Globus pallidus (tissue), 1 donor: Measurements from ENCODE around the gene IZUMO2.

Experiments
- DNase-seq: peaks from one replicate; pipeline ENCODE4 v3.0.0-alpha.2; 2015; ENCODE audit warnings: low spot score

Gene IZUMO2

DNA sequence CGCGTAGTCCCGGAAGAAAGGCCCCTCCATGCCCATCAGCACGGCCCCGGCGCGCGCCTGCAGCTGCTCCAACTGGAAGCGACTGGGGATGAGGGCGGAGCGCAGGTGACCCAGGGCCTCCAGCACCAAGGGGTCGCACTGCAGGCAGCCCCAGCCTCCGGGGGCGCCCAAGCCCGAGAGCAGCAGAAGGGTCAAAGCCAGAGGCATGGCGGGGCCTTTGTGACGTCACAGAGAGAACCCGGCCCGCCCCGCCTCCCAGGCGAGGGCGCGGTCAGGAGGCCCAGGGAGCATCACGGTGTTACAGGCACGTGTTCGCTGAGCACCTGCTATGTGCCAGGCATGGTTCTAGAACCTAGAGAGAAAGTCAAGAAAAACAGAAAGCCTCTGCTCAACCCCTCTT, at the start of gene IZUMO2:
TSS of gene IZUMO2 (minus strand) at position 294 of the 400 bp plus-strand sequence. CDS start at position 207, 87 bp downstream.
- no peak for DNase-seq

DNA sequence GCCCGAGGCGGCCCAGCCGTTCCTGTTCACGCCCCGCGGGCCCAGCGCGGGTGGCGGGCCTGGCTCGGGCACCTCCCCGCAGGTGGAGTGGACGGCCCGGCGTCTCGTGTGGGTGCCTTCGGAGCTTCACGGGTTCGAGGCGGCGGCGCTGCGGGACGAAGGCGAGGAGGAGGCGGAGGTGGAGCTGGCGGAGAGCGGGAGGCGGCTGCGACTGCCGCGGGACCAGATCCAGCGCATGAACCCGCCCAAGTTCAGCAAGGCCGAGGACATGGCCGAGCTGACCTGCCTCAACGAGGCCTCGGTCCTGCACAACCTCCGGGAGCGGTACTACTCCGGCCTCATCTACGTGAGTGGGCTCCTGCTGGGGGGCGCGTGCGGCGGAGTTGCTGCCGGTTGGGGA, 47.3 kb upstream of the IZUMO2 start:
- no peak for DNase-seq

DNA sequence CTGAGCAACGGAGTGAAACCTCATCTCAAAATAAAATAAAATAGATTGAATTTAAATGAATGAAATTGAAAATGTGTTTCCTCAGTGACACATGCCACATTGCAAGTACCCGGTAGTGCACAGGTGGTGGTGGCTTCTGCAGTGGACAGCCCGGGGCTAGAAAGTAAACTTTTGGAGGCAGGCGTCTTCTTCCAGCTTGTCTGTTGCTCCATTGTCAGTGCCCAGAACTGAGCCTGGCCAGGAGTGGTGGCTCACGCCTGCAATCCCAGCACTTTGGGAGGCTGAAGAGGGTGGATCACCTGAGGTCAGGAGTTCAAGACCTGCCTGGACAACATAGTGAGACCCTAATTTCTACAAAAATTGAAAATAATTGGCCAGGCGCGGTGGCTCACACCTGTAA, 46.0 kb upstream of the IZUMO2 start:
- no peak for DNase-seq

DNA sequence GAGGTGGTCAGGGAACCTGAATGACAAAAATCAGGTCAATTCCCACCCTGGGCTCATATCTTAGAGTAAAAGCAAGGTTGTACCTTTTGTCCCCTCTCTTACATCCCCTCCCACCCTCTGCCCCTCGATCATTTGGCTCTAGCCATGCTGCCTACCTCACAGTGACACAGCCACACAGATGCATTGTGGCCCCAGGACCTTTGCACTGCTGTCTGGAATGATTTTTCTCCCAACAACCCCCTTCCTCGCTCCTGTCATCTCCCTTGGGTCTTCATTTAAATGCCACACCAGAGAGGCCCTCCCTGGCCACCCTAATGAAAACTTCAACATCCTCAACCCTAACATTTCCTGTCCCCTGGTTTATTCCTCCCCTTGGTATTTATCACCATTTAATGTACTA, 44.6 kb upstream of the IZUMO2 start:
- no peak for DNase-seq

DNA sequence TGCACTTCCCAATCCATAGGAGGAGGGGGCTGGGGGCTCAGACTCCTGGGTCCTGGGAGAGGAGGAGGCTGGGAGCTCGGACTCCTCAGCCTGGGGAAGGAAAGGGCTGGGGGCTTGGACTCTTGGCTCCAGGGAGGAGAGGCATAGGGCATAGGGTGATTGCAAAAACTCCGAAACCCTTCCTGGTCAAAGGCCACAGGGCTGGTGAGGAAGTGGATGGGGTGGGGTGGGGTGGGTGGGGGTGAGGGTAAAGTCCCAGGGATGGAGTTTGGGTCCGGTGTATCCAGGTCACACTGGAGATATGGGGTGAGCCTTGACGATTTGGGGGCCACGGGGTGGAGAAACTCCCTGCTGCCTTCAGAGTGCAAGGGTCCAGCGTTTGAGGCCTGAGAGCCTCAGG, 43.1 kb upstream of the IZUMO2 start:
- DNase-seq: no peak

DNA sequence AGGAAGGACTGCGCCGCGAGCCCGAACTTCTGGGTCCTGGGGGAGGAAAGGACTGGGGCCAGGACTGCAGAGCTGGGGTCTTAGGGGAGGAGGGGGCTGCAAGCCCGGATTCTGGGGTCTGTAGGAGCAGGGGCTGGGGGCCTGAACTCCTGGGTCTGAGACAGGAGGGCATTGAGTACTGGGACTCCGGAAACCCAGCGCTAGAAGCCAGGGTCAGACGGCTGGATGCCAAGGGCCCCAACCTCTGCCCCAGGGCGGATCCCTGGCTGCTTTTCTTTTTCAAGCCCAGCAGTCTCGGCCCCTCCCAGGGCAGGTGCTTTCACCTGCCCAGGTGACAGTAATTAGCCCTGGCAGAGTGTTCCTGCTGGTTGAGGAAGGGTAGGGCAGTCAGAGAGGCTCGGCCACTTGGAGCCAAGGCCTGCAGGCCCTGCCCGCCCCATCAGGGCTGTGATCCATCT, 42.6 kb upstream of the IZUMO2 start:
- no peak for DNase-seq

DNA sequence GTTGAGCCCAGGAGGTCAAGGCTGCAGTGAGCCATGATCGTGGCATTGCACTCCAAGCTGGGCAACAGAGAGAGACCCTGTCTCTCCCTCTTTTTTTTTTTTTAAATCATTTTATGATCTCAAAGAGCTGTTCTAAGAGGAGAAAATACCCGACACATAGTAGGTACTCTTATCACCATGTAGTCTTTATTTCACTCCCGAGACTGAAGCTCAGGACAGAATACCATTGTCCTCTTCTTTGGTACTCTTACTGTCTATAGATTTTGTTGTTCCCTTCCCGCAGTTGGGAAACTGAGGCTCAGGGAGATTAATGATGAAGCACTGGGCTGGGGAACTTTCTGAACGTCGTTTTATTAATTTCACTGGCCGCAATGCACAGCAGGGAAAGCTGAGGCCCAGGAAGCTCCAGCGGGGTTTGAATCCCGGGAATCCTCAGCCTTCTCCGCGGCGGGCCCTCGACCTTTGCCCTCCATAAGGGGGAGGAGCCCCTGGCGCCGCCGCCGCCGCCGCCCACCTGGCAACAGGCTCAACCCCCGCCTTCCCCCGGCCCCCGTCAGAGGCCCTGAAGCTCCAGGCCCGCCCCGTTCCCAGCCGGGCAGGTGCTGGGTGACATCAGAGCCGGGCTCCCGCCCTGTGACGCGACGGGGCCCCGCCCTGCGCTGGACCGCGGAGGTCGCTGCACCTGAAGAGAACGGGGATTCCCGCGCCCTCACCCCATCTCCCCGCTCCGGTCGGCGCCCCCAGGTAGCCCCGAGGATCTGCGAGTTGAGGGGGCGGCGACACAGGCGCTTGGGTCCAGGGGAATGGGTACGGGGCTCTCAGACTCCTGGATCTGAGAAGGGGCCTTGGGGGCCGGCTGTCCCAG, 42.0 kb upstream of the IZUMO2 start:
- DNase-seq: no peak

DNA sequence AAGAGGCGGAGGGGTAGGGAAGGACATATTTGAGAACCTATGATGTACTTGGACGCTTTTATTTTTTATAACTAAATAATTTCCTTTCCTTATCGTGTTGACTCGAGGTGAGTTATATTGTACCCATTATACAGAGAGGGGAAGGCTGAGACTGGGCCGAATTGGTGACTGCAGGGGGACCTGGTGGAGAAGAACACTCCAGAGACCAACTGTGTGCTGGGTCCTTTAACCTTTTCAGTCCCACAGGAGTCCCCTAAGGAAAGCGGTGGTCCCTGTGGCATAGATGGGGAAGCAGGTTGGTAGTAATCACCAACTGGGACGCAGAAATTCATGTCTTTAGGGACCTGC, 41.0 kb upstream of the IZUMO2 start:
- DNase-seq: no peak

DNA sequence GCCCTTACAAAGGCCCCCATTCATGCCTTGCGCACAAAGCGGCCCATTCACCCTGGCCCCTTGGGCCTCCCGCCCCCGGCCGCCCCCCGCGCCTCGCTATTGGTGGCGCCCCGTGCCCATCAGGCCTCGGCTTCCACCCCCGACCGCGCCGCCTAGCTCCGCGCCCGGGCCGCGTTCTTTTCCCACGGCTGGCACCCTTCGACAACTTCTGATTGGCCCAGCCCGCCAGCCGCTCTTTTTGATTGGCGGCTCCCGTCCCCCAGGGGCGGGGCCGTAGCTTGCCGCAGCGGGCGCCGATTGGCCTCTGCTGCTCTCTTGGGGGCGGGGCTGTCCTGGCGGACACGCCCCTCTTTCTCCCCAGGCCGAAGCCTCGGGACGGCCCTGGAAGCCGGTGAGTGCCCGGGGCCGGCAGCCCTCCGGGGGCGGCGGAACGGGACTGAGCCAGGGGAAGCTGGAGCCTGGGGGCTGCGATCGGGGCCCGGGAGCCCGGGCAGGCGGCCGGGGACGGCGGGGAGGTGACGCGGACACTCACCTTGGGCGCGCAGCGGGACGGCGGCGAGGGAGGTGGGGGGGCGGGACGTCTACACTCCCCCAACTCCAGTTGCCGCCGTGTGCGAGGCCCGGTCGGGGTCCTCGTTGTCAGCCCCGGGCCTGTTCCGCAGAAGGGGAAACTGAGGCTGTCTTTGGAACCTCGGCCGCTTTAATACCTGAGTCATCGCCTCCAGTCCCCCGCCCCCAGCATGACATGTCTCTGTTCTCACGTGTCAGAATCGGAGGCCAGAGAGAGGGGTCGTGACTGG, 40.4 kb upstream of the IZUMO2 start, which contains the start of gene MYH14:
TSS of gene MYH14 (plus strand) at position 342 of the 800 bp plus-strand sequence. CDS start 6,744 bp downstream, outside the sequence.
- peak; percentile 97 for DNase-seq

DNA sequence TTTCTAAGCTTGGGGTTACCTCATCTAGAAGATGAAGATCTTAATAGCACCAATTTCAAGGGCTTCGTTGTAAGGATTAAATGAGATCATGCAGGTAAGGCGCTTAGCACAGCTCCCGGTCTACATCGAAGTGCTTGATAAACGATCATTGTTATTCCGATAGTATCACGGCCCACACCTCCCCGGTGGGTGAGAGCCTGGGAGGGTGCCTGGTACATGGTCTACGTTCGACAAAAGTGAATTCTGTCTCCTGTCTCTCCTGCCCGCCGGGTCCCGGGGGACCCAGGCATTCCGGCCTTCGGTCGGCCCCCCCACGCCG, 39.8 kb upstream of the IZUMO2 start:
- DNase-seq: no peak

DNA sequence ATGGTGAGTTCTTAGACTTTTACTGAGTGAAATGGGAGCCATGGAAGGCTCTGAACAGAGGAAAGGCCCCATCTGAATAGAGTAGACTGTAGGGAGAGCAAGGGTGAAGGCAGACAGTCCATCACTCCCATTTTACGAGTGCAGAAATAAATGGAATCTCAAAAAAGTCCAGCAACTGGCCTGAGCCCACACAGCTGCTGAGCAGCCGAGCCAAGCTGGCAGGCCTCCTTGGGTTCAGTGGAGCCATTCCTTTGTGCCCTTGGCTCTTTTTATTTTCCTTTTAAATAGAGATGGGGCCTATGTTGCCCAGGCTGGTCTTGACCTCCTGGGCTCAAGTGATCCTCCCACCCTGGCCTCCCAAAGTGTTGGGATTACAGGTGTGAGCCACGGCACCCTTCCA, 39.3 kb upstream of the IZUMO2 start:
- DNase-seq: peak; percentile 47

DNA sequence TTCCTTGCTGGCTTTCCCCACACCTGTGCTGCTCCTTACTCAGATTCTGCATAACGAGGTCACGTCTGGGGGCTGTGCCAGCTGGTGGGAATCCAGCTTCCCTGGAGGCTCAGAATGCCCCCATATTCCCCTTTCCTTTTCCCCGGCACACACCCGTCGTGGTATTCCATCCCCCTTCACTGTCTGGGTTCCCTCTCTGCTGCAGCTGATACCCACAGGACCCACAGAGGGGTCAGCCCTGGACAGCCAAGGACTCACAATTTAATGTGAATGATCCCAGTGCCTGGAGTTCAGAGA, 36.1 kb upstream of the IZUMO2 start:
- DNase-seq: no peak

DNA sequence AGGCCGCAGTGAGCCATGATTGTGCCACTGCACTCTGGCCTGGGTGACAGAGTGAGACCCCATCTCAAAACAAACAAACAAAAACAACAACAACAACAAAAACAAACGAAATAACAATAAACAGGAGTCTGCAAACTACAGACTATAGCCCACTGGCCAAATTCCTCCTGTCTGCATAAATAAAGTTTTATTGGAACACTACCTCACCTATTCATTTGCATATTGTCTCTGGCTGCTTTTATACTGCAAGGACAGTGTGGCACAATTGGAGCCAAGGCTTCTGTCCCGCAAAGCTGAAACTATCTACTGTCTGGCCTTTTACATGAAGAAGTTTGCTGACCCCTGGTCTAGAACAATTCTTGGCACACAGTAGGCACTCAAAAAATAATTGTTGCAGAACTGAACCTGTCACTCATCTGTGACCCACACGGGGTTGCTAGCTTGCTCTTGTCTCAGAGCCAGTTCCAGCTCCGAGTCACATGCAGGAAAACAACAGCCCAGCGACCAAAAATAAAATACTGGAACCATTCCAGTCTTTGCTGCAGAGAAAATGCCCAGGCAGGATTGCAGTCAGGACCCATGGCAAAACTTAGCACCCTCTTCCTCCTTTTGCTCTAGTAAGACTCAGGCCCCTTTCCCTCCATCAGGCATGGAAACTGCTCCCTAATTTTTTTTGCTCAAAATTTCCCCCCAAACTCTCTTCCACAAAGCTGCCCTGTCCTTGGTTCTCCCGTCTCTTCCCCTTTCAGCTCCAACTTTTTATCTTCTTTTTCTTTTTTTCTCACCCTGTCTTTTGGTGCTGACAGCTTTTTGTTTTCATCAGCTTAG, 35.6 kb upstream of the IZUMO2 start:
- peak; percentile 43 for DNase-seq

DNA sequence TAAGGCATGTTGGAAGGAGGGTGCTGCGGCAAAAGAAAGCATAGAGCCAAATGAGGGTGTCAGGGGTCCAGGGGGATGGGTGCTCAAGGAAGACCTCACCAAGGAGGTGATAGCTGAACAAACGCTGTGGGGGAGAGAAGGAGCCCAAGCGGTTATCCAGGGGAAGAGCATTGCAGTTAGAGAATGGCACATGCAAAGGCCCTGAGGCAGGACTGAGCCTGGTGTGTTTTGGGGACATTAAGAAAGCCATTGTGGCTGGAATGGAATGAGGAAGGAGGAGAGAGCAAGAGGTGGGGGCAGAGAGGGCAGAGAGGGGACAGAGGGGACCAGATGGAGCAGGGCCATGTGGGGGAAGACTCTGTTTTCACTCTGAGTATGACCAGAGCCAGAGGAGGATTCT, 34.3 kb upstream of the IZUMO2 start:
- no peak for DNase-seq

DNA sequence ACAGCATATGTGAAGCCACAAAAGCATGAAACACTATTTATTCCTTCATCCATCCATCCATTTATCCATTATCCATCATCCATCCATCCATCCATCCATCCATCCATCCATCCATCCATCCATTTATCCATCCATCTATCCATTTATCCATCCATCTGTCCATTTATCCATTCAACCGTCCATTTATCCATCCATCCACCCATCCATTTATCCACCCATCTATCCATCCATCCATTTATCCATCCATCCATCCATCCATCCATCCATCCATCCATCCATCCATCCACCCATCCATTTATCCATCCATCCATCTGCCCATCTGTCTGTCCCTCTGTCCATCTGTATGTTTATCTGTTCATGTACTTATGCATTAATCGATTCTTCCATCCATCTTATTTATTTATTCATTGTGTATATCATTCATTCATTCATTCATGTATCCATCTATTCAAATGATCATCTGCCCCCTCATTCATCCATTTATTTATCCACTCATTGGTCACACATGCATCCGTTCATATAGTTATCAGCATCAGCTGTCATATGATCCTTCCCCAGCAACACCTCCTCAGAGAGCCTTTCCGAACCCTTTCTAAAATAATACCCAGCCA, 33.3 kb upstream of the IZUMO2 start:
- no peak for DNase-seq

DNA sequence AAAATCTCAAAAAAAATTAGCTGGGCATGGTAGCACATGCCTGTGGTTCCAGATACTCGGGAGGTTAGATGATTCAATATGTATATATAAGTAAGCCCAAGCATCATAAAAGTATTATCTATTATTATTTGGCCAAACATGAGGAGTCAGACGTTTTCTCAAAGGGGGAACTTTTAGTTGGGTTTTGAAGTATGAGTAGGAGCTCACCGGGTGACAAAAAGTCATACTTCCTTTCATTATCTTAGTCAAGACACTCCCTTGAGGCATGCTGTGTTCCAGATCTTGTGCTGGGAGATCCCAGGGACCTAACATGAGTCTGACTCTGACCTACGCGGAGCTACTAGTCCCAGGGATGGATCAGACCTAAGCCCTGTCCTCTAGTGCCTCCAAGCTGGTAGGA, 32.1 kb upstream of the IZUMO2 start:
- DNase-seq: no peak

DNA sequence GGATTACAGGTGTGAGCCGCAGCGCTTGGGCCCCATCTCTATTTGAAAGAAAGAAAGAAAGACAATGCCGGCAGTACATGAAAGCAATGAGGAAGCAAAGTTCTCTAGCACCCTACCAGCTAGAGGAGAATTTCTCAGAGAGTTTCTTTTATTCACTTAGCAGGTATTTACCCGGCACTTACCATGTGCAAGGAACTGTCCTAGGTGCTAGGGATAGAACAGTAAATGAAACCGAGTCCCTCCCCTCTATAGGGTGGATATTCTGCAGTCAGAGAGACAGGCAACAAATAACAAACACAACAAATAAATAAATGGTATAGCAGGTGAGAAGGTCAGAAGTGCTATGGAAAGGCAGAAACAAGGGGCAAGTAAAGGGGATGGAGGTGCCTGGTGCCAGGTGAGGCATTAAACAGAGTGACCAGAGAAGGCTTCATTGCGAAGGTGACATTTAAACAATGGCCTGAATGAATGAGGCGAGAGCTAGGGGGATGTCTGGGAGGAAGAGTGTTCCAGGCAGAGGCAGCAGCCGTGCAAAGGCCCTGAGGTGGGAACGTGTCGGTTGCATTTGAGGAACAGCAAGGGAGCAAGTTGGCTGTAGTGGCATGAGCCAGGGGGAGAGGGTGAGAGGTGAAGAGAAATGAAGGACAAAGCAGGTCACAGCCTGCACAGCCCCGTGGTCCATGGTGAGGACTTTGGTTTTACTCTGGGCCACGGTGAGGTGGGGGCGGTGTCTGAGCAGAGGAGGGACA, 29.6 kb upstream of the IZUMO2 start:
- DNase-seq: no peak

DNA sequence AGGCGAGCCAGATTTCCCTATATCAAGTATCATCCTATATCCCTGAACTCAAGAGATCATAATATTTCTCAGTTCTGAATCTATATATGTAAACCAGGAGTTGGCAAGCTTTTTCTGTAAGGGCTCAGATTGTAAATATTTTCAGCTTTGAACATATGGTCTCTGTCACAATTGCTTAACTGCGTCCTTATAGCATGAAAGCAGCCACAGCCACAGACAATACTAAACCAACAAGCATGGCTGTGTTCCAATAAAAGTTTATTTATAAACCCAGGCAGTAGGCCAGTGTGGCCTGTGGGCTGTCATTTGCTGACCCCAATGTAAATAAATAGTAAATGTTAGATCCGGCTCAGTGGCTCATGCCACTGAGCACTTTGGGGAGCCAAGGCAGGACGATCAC, 28.1 kb upstream of the IZUMO2 start:
- no peak for DNase-seq

DNA sequence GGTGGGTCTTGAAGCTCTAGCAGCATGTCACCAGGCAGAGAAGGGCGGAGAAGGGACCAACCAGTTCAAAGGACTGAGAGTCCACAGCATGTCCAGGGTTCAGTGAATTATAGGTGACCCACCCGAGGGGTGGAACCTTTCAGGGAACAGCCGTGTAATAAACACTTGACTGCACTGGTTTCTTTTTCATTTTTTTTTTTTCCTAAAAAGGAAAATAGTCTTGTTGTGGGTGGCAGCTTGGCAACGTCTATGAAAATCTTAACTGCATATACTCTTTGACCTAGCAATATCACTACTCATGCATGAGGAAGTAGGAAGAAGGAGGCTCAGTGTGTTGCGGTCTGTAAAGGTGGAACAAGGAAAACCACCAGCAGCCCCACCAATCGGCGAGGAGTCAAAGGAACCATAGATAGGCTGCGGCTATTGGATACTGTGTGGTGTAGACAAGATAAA, 27.4 kb upstream of the IZUMO2 start:
- no peak for DNase-seq

DNA sequence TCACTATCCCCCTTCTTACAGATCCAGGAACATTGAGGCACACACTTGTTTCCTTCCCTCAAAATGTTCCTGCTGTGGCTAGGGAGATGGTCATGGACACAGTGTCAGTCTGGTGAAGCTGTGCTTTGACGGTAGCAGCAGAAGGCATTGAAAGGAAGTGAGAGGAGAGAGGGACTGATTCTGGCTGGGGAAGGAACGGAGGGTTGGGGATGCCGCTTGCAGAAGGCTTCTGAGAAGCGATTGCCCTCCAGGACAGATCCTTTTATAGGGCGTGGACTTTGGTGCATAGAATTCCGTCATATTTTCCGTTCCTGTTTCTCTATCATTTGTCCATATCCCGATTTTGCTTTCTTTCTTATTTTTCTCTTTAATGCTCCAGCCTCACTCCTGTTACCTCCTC, 26.2 kb upstream of the IZUMO2 start:
- no peak for DNase-seq

DNA sequence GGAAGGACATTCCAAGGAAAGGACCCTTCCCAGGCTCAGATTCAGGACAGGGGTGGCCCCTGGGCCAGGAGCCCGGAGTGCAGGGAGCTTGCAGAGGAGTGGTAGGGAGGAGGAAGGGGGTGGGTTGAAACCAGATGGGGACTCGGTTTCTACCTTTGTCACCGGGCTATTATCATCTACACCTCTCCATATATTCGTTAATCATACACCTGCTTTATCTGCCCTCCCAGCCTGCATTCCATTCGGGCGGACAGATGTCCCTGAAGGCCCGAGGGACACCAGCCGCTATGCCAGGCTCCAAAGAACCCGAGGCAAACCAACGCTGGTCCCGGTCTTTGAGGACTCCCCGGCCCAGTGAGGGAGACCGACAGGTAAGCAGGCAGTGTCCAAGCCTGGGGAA, 24.9 kb upstream of the IZUMO2 start:
- no peak for DNase-seq
